Osteocyte (in vitro differentiated cells): ENCODE measurements around the gene ZFHX3. TPM values are rescaled to one million over a fixed set of nuclear protein-coding genes. Genes with fewer than 3 reads are reported as not detected.

ENCODE experiments used
- DNase-seq: peaks from one replicate; pipeline ENCODE4 v3.0.0; 2021; ENCODE audit warnings: mixed read lengths; ENCODE audit not compliant: unreplicated experiment; ENCODE audit errors: extremely low spot score
- H3K27ac Mint-ChIP-seq: one replicate; pipeline ENCODE4 v1.8.0; 2021; ENCODE audit warnings: mild to moderate bottlenecking, mixed read lengths; ENCODE audit not compliant: unreplicated experiment
- H3K27me3 Mint-ChIP-seq: one replicate; pipeline ENCODE4 v1.8.0; 2021; ENCODE audit warnings: mixed read lengths; ENCODE audit not compliant: unreplicated experiment
- H3K36me3 Mint-ChIP-seq: one replicate; pipeline ENCODE4 v1.8.0; 2021; ENCODE audit warnings: mixed read lengths; ENCODE audit not compliant: unreplicated experiment
- H3K4me1 Mint-ChIP-seq: one replicate; pipeline ENCODE4 v1.8.0; 2021; ENCODE audit warnings: mixed read lengths; ENCODE audit not compliant: unreplicated experiment
- H3K4me3 Mint-ChIP-seq: one replicate; pipeline ENCODE4 v1.8.0; 2021; ENCODE audit warnings: mild to moderate bottlenecking, moderate library complexity, mixed read lengths; ENCODE audit not compliant: unreplicated experiment
- H3K9me3 Mint-ChIP-seq: one replicate; pipeline ENCODE4 v1.8.0; 2021; ENCODE audit warnings: mixed read lengths; ENCODE audit not compliant: unreplicated experiment
- CTCF ChIP-seq: fragments of 200-600 bp; sonication (generic); IDR thresholded peaks from 2 replicates; pipeline ENCODE4 v1.5.0; 2021; ENCODE audit warnings: antibody characterized with exemption, mild to moderate bottlenecking, moderate library complexity
- total RNA-seq: library from RNA; stranded (reverse); gene quantifications from 2 replicates; pipeline ENCODE4 v1.2.1, GENCODE V29; 2021

ZFHX3 gene
- total RNA-seq, 1 donor from 2014 or later: 89.1 TPM

DNA sequence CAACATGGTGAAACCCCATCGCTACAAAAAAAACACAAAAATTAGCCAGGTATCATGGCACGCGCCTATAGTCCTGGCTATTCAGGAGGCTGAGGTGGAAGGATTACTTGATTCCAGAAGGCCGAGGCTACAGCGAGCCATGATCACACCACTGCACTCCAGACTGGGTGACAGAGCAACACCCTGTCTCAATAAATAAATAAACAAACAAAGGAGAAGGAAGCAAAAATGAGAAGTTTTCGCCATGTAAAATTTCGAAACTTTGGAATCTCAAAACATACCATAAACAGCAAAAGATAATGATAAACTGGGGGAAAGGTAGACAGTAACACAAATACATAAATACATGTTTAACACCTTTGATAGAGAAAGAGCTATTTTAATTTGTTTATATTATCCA is 130.9 kb downstream of the ZFHX3 start:
- Mint-ChIP-seq H3K27me3 (no peaks in the 10 kb centered on the region), H3K4me3 (no peak overlapping the region), H3K36me3 (no peaks in the 10 kb centered on the region), H3K27ac (peak overlapping the region; percentile 65), H3K9me3 (no peaks in the 10 kb centered on the region), H3K4me1 (peaks cover 57% of the 10 kb centered on the region)
- TF ChIP-seq CTCF: no peak
- DNase-seq: no peak

DNA sequence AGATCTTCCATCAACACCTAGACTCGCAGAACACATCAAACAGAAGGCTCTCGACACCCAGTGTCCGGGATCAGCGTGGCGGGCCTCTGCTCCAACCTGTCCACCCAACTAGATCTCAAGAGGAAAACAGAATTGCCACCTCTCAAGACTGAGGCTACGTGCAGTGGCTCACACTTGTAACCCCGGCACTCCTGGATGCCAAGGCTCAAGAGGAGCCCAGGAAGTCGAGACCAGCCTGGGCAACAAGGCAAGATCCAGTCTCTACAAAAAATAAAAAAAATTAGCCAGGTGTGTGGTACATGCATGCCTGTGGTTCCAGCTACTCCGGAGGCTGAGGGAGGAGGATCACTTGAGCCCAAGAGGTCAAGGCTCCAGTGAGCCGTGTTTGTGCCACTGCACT is 132.6 kb downstream of the ZFHX3 start:
- Mint-ChIP-seq H3K36me3 (no peaks in the 10 kb centered on the region), H3K4me3 (no peak overlapping the region), H3K4me1 (peaks cover 47% of the 10 kb centered on the region), H3K27me3 (no peaks in the 10 kb centered on the region), H3K9me3 (no peaks in the 10 kb centered on the region), H3K27ac (peak overlapping the region; percentile 79)
- TF ChIP-seq CTCF: no peak
- no peak for DNase-seq

- TF ChIP-seq CTCF: no peak
- Mint-ChIP-seq H3K4me3 (no peak overlapping the region), H3K27me3 (no peaks in the 10 kb centered on the region), H3K9me3 (no peaks in the 10 kb centered on the region), H3K27ac (peak overlapping the region; percentile 79), H3K36me3 (no peaks in the 10 kb centered on the region), H3K4me1 (peaks cover 52% of the 10 kb centered on the region)
- no peak for DNase-seq
Observed at GRCh38 chr16:72913551-72913950, 134.4 kb downstream of the ZFHX3 start.

DNA sequence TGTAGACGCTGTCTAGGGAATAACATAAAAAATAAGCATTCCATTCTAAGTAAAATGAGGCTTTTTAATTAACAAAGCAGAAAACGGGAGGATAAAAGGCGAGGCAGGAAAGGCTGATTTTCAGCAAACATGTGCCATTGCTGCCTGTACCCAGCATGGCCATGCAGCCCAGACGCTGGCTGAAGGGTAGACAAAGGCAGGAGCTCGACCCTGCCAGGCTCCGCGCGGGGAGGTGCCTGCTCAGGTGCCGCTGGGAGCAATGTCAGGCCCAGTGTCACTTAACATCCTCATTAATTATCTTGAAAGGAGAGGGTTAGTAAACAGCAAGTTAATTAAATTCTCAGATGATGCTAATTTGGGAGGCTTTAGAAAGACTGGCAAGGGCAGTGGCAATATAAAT is 136.0 kb downstream of the ZFHX3 start:
- no peak for DNase-seq
- Mint-ChIP-seq H3K36me3 (no peaks in the 10 kb centered on the region), H3K4me3 (no peak overlapping the region), H3K27me3 (no peaks in the 10 kb centered on the region), H3K27ac (peak overlapping the region; percentile 63), H3K4me1 (peaks cover 58% of the 10 kb centered on the region), H3K9me3 (no peaks in the 10 kb centered on the region)
- no peak for TF ChIP-seq CTCF

DNA sequence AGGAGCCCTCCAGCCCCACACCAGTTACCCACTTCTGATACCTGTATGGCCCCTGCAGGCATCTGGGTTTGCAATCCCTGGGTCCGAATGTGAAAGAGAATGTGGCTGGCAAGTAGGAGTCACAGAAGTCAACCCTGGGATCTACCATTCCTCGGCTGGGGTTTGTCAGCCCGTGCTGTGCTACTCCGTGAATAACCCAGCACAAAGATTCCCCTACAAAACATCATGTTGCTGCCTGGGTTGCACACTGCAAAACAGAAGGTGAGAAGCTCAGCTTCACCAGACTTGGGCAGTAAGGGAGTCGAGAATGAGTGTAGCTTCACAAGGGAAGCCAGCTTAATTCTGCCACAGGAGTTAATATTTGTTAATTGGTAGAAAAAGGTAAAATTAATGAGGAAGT is 137.1 kb downstream of the ZFHX3 start:
- Mint-ChIP-seq H3K9me3 (no peaks in the 10 kb centered on the region), H3K36me3 (peaks cover 3% of the 10 kb centered on the region), H3K27me3 (no peaks in the 10 kb centered on the region), H3K4me3 (no peak overlapping the region), H3K27ac (peak overlapping the region; percentile 0), H3K4me1 (peaks cover 56% of the 10 kb centered on the region)
- DNase-seq: no peak
- no peak for TF ChIP-seq CTCF
